Measurements from ENCODE around the gene LRRC49. TPM values are rescaled to one million over a fixed set of nuclear protein-coding genes. Genes with fewer than 3 reads are reported as not detected.
"Not testable (repeated sequence)": the region's sequence is repeated elsewhere in the genome, so short reads cannot be mapped to it uniquely, and the experiment has no call there.

LRRC49 gene
- total RNA-seq, 1 experiment from 2014 or later, result 13.7 TPM

DNA sequence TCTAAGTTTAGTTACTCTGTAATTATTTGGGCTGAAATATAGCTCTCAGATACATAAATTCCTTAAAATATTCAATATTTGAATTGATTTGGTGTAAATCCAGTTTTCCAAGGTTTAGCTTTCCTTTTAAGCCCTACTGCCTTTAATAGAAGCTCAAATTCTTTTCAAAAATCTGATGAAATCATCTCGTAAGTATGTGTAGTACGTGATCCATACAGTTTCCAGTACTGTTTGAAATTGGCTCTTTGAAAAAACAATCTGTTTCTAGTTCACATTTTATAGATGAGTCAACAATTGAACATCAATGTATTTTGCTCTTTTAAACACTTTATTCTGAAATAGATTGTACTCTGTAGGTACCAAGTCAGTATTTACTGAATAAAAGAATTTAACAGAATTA is 84.2 kb downstream of the LRRC49 start:
- no peak for DNase-seq (ENCODE audit: low read depth)

DNA sequence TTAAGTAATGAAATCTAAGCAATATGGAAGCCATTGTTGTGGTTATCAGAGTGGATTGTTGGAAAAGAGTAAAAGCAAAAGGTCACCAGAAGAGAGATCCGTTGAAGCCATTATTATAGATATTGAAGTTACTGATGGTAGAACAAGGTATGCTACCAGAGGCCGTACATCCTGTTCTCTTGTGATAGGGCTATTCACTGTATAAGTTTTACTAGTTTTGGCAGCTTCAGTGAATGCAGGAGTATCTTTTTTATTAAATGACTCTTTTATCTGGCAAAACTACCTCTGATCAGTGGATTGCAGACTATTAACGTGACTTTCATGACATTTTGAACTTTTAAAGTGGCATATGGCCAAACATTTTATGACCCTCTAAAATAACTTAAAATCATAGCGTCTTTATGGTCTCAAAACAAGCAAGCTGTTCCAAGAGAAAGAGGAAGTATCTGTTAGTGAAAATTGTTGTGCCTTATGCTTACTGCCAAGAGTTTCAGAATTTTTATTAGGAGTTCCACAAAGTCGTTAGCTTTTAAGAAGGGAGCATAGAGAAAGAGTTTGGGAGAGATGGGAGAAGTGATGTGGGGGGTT is 102.9 kb downstream of the LRRC49 start:
- no peak for DNase-seq (ENCODE audit: low read depth)

DNA sequence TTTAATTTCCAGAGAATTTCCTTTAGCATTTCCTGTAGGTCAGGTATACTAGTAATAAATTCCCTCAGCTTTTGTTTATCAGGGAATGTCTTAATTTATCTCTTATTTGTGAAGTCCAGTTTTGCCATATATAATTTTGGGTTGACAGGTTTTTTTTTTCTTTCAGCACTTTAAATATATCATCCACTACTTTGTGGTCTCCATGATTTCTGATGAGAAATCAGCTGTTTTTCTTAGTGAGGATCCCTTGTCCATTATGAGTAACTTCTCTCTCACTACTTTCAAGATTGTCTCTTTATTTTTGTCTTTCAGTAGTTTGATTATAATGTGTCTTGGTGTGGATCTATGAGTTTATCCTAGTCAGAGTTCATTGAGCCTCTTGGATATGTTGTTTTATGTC is 105.7 kb downstream of the LRRC49 start:
- no peak for DNase-seq (ENCODE audit: low read depth)

DNA sequence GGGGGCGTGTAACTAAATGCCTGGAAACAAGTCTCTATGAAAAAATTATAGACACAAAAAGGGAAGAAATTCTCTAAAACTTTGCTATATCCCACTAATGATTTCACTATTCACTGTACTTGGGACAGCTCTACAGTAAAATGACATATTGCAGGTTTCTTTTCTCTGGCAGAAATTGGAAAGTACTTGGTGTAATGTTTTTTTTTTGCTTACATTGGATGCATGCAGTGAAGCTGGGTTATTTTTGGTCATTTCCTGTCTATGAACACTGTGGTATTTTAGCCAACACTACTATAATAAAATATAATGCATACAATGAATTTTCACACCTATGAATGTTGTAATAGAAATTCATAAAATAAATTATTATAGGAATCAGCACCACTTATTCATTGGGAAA is 109.7 kb downstream of the LRRC49 start:
- no peak for DNase-seq (ENCODE audit: low read depth)

DNA sequence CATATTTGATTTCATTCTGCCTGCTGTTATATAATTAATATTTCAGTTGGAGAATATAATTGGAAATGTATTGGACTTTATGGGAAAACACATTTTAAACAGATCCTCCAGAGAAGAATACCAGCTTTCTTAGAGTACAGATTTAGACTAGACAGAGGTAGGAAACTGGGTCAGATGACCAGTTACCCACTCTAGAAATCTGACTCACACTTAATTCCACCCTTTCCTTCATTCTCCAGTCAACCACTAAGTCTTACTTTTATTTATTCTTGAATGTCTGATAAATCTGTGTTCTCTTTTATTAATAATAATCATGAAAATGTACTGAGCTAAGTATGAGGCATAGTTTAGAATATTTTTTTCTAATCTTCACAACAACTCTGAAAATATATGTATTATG is 110.7 kb downstream of the LRRC49 start:
- no peak for DNase-seq (ENCODE audit: low read depth)

DNA sequence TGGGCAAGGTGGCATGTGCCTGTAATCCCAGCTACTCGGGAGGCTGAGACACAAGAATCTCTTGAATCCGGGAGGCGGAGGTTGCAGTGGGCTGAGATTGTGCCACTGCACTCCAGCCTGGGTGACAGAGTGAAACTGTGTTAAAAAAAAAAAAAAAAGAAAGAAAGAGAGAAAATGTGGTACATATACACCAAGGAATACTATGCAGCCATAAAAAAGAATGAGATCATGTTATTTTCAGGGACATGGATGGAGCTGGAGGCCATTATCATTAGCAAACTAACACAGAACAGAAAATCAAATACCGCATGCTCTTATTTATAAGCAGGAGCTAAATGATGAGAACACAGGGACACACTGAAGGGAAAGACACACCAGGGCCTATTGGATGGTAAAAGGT is 111.9 kb downstream of the LRRC49 start:
- DNase-seq (ENCODE audit: low read depth), result not testable (repeated sequence)

DNA sequence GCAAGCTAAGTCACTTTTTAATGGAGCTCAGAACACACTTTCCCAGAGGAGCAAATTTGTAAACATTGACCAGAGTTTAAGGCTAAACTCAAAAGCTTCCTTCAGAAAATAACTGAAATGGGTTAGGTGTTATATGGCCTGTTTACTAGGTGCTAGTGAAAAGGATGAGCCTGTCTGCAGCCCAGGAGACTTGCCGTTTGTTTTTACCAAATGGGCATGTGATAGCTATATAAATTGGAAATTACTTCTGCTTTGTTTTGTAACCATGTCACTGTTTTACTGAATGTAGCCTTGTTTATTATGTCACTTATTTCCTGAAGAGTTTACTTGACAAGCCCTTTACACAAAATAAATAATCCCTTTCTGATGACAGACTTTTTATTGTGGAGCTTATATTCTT is 113.3 kb downstream of the LRRC49 start:
- DNase-seq (ENCODE audit: low read depth), result no peak

DNA sequence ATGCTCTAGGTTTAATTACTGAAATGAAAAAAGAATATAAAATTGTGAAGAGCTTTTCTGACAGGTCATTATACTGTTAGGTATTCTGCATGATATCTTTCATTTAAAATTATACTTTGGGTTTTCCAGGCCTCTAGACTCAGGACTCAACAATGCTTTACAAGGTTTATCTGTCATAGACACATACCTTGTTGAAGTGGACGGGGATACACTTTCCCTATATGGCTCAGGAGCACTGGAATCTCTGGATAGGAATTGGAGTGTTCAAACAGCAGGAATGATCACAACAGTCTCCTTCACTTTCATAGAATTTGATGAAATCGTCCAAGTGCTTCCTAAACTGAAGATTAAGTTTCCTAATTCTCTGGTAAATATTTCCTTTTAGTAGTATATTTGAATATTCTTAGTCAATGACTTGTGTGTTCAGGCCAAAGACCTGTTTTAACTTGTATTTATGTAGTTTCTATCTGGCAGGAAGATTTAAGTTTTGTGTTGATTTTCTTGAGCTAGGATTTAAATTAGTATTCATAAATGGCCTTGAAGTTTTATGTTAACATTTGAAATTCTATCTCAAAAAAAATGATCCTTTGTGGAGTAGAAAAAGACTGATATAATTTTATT is 115.7 kb downstream of the LRRC49 start:
- no peak for DNase-seq (ENCODE audit: low read depth)

DNA sequence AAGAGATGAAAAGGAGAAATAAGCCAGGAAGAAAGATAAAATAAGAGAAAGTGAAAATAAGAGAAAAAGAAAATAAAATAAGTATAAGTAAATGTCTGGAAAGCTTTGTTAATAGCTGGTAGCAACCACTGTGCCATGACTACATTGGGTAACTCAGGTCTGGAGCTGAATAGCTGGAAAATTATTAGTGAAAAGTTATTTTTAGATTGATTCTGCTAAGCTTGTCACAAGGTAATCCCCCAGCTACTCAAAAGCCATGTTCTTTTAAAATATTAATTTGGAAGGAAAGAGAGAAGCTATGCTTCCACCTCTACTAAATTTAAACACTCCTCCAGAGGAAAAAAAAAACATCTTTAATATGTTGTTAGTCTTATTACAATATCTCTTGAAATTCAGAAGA is 117.8 kb downstream of the LRRC49 start:
- DNase-seq (ENCODE audit: low read depth), result no peak

DNA sequence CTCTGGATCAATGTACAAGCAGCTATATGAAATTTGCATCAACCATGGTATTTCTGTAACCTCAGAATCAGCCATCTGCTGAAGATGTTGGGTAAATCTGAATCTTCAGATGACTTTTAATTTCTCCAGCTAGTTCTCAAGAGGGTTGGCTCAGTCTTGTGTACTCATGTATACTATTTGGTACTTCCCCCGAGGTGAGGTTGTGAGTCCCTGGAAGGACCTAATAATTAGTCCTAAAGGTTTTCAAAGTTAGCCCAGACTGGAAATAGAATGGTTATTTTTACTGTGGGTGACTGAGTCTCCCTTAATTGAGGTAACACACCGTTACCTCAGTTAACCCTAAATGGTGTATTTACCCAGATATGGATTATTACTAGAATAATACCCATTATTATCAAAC is 118.4 kb downstream of the LRRC49 start:
- DNase-seq (ENCODE audit: low read depth), result no peak

DNA sequence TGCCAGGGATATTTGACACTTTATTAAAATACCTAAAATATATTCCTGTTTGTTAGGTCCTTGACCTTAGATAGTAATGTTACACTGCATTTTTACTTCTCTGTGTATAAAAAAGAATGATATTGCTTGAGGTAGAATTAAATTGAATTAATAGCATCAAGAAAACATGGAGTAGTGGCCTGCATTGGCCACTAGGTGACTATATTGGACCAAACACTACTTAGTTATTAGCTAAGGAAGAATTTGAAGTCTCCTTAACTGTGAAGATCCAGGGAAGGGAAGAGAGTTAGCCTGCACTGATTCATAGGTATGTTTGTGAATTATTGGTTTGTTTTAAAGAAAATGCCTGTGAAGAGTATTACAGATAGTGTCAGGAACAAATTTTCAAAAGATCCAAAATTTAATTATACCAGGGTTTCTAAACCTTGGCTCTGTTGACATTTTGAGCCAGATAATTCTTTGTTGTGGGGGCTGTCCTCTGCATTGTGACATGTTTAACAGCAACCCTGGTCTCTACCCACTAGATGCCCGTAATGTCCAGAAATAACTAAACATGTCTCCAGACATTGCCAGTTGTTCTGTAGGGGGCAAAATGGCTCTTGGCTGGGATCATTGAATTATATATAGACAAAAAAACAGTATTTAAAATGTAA is 119.0 kb downstream of the LRRC49 start:
- peak; percentile 25 for DNase-seq (ENCODE audit: low read depth)

DNA sequence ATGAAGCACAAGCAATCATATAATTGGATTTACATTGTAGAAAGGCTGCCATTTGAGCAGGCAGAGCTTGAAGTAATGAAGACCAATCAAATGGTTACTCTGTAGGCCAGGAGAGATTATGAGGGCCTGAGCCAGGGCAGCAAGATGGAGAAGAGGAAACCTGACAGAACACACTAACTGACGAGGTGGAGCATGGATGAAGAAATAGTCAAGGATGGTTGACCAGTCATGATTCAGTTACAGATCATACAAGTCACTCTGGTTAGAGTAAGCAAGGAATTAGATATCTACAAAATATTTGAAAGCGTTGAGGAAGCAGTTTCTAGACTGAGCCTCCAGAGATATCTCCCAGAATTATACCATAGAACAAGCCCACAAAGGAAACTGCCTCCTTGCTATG is 120.8 kb downstream of the LRRC49 start:
- no peak for DNase-seq (ENCODE audit: low read depth)

DNA sequence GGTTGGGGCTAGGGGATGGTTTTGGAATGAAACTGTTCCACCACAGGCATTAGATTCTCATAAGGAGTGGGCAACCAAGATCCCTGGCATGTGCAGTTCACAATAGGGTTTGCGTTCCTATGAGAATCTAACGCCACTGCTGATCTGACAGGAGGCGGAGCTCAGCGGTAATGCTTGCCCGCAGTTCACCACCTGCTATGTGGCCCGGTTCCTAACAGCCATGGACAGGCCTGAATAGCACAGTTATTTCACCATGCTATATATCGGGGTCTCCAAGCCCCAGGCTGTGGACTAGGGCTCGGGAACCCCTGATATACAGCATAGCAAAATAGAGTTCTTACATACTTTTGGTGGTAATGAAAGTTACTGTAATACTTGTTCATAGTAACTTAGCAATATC is 122.7 kb downstream of the LRRC49 start:
- no peak for DNase-seq (ENCODE audit: low read depth)

DNA sequence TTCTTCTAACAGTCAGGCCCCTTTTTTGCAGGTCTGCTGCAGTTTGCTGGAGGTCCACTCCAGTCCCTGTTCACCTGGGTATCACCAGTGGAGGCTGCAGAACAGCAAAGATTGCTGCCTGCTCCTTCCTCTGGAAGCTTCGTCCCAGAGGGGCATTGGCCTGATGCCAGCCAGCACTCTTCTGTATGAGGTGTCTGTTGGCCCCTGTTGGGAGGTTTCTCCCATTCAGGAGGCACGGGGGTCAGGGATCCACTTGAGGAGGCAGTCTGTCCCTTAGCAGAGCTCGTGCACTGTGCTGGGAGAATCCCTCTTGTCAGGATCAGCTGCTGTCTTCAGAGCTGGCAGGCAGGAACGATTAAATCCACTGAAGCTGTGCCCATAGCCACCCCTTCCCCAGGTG is 138.6 kb downstream of the LRRC49 start:
- DNase-seq (ENCODE audit: low read depth), result not testable (repeated sequence)

DNA sequence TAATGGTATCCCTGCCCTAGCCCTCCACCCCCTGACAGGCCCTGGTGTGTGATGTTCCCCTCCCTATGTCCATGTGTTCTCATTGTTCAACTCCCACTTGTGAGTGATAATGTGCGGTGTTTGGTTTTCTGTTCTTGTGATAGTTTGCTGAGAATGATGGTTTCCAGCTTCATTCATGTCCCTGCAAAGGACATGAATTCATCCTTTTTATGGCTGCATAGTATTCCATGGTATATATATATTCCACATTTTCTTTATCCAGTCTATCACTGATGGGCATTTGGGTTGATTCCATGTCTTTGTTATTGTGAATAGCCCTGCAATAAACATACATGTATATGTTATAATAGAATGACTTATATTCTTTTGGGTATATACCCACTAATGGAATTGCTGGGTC is 142.9 kb downstream of the LRRC49 start:
- DNase-seq (ENCODE audit: low read depth), result not testable (repeated sequence)

DNA sequence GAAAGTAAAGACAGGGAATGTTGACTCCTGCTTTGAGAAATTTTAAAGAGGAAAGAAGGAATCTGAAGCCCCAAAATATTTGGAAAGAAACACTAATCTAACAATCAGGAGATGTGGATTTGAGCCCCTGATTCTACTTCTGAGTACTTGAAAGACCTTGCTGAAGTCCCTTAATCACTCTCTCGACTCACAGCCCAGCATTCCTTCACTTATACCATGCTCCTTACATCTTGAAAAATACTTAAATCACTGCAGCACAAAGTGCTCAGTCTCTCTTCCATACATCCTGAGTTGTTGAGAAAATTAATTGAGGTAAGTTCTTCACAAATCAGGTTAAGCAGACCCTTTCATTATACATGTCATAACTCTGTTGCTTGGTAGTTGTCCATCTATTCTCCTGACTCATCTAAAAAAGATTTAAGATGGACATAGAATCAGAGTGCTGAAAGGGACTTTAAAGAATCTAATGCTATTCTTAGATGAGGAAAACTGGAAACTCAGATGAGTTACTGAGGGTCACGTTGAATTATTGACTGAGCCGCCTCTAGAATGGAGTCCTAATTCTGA is 149.8 kb downstream of the LRRC49 start:
- no peak for DNase-seq (ENCODE audit: low read depth)

DNA sequence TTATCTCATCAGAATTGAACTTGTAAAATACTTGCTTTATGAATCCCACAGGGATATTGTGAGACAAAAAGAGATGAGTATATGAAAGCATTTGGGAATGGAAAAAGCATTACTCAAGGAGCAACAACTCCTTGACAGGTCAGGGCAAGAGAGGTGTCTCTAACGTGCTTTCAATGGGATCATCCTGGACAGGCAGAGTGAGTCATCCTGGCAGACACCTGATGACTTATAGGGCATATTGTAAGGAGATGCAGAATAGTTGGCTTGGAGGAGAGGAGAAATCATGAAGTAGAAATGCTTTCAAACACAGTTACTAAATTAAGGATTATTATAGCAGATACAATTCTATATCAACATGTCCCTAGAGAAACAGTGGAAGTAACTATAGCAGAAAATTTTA is 150.7 kb downstream of the LRRC49 start:
- DNase-seq (ENCODE audit: low read depth), result no peak

DNA sequence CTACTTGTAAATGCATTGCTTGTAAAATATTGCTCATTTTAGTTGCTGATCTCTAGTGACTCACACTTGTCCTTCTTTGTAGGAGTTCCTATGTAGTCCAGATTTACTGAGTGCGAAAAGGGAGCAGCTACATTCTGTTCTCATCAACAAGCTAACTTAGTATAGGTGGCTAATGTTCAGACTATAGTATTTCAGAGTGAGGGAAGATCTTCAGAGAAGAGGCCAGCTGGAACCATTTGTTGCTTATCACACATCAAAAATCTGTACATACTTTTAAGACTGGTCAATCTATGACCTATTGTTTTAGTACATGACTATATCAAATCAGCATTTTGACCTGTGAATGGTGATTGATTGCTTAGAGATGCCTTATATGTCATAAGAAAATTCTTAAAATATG is 151.4 kb downstream of the LRRC49 start:
- no peak for DNase-seq (ENCODE audit: low read depth)

DNA sequence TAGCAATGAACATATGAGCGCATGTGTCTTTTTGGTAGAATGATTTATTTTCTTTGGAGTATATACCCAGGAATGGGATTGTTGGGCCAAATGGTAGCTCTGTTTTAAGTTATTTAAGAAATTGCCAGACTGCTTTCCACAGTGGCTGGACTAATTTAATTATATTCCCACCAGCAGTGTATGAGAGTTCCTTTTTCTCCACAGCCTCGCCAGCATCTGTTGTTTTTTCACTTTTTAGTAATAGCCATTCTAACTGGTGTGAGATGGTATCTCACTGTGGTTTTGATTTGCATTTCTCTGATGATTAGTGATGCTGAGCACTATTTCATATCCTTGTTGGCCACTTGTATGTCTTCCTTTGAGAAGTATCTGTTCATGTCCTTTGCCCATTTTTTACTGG is 153.5 kb downstream of the LRRC49 start:
- not testable (repeated sequence) for DNase-seq (ENCODE audit: low read depth)

DNA sequence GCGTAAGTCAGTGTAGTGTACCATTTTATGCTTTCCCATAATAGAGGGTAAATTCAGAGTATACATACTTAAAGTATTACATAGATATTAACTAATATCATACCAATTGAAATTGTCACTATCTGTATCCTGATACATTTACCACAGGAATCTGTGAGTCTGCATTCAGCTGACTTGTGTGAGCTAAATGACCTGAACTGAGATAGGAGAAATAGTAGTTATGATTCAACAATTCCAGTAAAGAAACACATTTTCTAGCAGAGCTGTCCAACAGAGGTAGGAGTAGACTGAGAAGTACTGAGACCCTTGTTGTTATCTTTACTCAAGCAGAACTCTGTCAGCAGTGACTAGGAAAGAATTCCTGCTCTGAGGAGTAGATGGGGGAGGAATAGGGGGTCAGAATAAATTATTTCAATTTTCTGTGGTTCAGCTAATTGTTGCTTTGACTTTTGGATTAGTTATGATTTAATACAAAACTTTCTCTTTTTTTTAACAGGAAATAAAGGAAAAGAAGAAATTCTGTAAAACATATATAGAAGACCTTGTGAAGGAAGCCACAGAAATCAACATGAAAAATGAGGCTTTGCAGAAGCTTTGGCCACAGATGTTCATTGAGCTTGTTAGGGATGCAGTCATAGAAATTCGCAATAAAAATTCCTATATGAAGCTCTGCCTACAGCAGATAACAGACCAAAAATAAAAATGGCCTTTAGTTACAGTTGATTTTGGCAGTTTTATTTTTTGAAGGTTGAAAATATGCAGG is 156.5 kb downstream of the LRRC49 start:
- peak; percentile 28 for DNase-seq (ENCODE audit: low read depth)

DNA sequence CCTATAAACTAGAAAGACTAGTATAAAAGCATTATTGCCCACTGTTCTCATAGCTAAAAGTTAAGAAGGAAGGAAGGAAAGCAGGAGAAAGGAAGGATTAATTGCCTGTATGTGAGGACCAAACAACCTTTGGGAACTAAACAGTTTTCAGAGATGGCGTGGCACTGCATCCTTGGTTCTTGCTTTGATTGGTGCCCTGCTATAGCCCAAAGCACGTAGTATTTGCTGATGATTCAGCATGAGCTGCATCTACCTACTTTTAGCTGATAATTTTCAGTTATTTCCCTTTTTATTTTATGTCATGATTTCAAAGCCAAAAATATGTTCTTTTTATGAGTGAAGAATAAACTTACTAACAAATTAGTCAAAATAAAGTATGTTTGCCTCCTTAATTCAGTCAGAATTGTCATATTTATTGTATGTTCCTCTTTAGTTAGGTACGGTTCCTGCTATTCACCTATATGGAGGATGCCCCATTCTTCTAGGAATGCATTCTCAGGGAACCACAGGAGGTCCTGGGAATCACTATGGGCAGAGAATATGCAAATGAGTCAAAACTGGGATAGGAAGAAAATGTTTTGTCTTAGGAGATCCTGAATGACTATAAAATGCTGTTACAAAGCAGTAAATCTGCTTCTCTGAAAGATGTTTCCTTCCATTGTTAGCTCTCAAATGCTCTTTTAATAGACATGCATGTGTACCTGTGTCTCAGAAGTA is 157.2 kb downstream of the LRRC49 start:
- no peak for DNase-seq (ENCODE audit: low read depth)

DNA sequence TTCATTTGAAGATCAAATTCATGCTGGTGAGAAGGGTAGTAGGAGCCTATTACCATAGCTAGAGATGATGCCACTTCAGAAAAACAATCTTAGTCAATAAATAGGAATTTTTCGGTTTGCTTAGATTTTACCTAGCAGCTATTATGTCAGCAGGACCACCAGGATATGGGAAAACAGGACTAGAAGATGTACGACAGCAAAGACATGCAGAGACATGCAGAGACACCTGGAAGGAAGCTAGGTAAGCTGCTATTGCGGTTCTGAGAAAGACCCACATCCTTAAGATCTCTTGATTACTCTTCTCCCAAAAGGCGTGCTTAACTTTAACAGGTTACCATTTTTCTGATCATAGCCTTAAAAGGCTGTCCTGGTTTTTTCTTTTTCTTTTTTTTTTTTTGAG is 157.8 kb downstream of the LRRC49 start:
- no peak for DNase-seq (ENCODE audit: low read depth)

Measured in Daoy (cell line).